Activated naive CD4-positive, alpha-beta T cell treated with anti-CD3 and anti-CD28 coated beads for 36 hours (primary cell): ENCODE measurements around the gene BMP2K. TPM values are rescaled to one million over a fixed set of nuclear protein-coding genes. Genes with fewer than 3 reads are reported as not detected.
A peak's percentile ranks its signal among the peaks of the same experiment; 100 is the strongest.

ENCODE experiments used
- CTCF ChIA-PET: fragments of 350-600 bp; sonication (Branson Sonifier 250); formaldehyde crosslinking; loops from one replicate; lab custom pipeline; 2021; ENCODE audit warnings: antibody characterized with exemption; lab: Charles Lee
- DNase-seq: peaks from one replicate; pipeline ENCODE4 v3.0.0-alpha.2; 2020
- H3K27ac Mint-ChIP-seq: one replicate; pipeline ENCODE4 v1.8.0; 2021; ENCODE audit warnings: mild to moderate bottlenecking, mixed read lengths
- H3K27me3 Mint-ChIP-seq: one replicate; pipeline ENCODE4 v1.8.0; 2021; ENCODE audit warnings: low read depth, mixed read lengths
- H3K36me3 Mint-ChIP-seq: one replicate; pipeline ENCODE4 v1.8.0; 2021; ENCODE audit warnings: low read depth, mixed read lengths
- H3K4me1 Mint-ChIP-seq: one replicate; pipeline ENCODE4 v1.8.0; 2021; ENCODE audit warnings: low read depth, mixed read lengths
- H3K4me3 Mint-ChIP-seq: one replicate; pipeline ENCODE4 v1.8.0; 2021; ENCODE audit warnings: mild to moderate bottlenecking, moderate library complexity, mixed read lengths
- H3K9me3 Mint-ChIP-seq: one replicate; pipeline ENCODE4 v1.8.0; 2021; ENCODE audit warnings: mixed read lengths
- intact Hi-C: fragments of 100-400 bp; cut with micrococcal nuclease; formaldehyde crosslinking; loops from one replicate; pipeline ENCODE4 v1.15.1; 2023
- microRNA-seq: library from miRNA; unstranded; fragments of <30 nt; microRNA quantifications from one replicate; pipeline ENCODE4 v1.2.0, GENCODE V29; 2022; ENCODE audit warnings: borderline microRNAs expressed, borderline replicate concordance
- total RNA-seq, 2 experiments: library from RNA; stranded (reverse); gene quantifications; one replicate each; pipeline ENCODE4 v1.2.3, GENCODE V29; 2021

BMP2K gene
- total RNA-seq, 2 experiments from 2014 or later, result 12.7 to 14.5 TPM

- Mint-ChIP-seq H3K4me3 (no peak overlapping the region), H3K4me1 (no peaks in the 10 kb centered on the region), H3K9me3 (no peaks in the 10 kb centered on the region), H3K27me3 (peaks cover 12% of the 10 kb centered on the region), H3K36me3 (no peaks in the 10 kb centered on the region), H3K27ac (no peak overlapping the region)
- intact Hi-C loops, result loop anchor here (1.0 to 10.0 kb wide), 6 partner anchors 293 to 1385 kb away; partner anchors contain the start of gene CFAP299
- CTCF ChIA-PET, result interaction anchor here (0.6 to 2.5 kb wide), 27 partner anchors 12 to 1268 kb away, joined by 3 to 12 read pairs (median 3); partner anchors contain the start of gene PAQR3
- peak; percentile 50 for DNase-seq
Observed at GRCh38 chr4:78951862-78952472, 175.8 kb downstream of the BMP2K start.

GRCh38 chr4:78953231-78953630 lies 177.1 kb downstream of the BMP2K start:
- DNase-seq, result no peak
- H3K36me3 Mint-ChIP-seq, result no peaks in the 10 kb centered on the region
- no peaks in the 10 kb centered on the region for H3K4me1 Mint-ChIP-seq
- CTCF ChIA-PET, result interaction anchor here (0.6 to 2.5 kb wide), 15 partner anchors 11 to 1267 kb away, joined by 3 to 11 read pairs (median 3); no protein-coding TSS in a partner anchor
- no peak overlapping the region for H3K4me3 Mint-ChIP-seq
- intact Hi-C loops, result loop anchor here (5.0 to 10.0 kb wide), 4 partner anchors 292 to 1384 kb away; partner anchors contain the start of gene CFAP299
- H3K27me3 Mint-ChIP-seq, result peaks cover 3% of the 10 kb centered on the region
- no peak overlapping the region for H3K27ac Mint-ChIP-seq
- H3K9me3 Mint-ChIP-seq, result no peaks in the 10 kb centered on the region

GRCh38 chr4:78953769-78954666 lies 177.9 kb downstream of the BMP2K start:
- no peaks in the 10 kb centered on the region for H3K9me3 Mint-ChIP-seq
- no peaks in the 10 kb centered on the region for H3K4me1 Mint-ChIP-seq
- peak; percentile 27 for DNase-seq
- H3K27ac Mint-ChIP-seq, result no peak overlapping the region
- CTCF ChIA-PET, result interaction anchor here (0.6 to 2.5 kb wide), 6 partner anchors 10 to 1265 kb away, joined by 3 to 11 read pairs (median 3); no protein-coding TSS in a partner anchor
- intact Hi-C loops, result loop anchor here (5.0 to 10.0 kb wide), 4 partner anchors 291 to 1383 kb away; partner anchors contain the start of gene CFAP299
- no peak overlapping the region for H3K4me3 Mint-ChIP-seq
- peaks cover 3% of the 10 kb centered on the region for H3K27me3 Mint-ChIP-seq
- no peaks in the 10 kb centered on the region for H3K36me3 Mint-ChIP-seq

GRCh38 chr4:78956975-78957374 lies 180.8 kb downstream of the BMP2K start:
- Mint-ChIP-seq H3K27me3 (no peaks in the 10 kb centered on the region), H3K27ac (no peak overlapping the region), H3K9me3 (no peaks in the 10 kb centered on the region), H3K4me1 (no peaks in the 10 kb centered on the region), H3K4me3 (no peak overlapping the region), H3K36me3 (no peaks in the 10 kb centered on the region)
- DNase-seq, result no peak
- intact Hi-C loops, result loop anchor here (10.0 kb wide), 1 partner anchor 288 kb away; no protein-coding TSS in a partner anchor
- CTCF ChIA-PET, result no interaction called here

- intact Hi-C loops, result no loop called here
- Mint-ChIP-seq H3K27me3 (no peaks in the 10 kb centered on the region), H3K9me3 (no peaks in the 10 kb centered on the region), H3K27ac (no peak overlapping the region), H3K4me3 (no peak overlapping the region), H3K4me1 (no peaks in the 10 kb centered on the region), H3K36me3 (no peaks in the 10 kb centered on the region)
- no peak for DNase-seq
- CTCF ChIA-PET, result no interaction called here
Observed at GRCh38 chr4:78960926-78961325, 184.8 kb downstream of the BMP2K start.

Small RNA genes within 50 kb of the gene (microRNA-seq; reads per million reads assigned to microRNA genes)
- gene MIR5096, result not detected

Other genes starting within 250 kb of the BMP2K start
- gene ANXA3, start 224.6 kb upstream of the BMP2K start, total RNA-seq, result 1 to 10 TPM; 1.2 to 3.0 TPM
- 10 to 100 TPM; 12.4 to 13.9 TPM for gene PAQR3, start 163.1 kb downstream of the BMP2K start, total RNA-seq